H9 (cell line): ENCODE measurements around the gene GALNT10. TPM values are rescaled to one million over a fixed set of nuclear protein-coding genes. Genes with fewer than 3 reads are reported as not detected.
A peak's percentile ranks its signal among the peaks of the same experiment; 100 is the strongest.

Experiments
- DNase-seq: peaks from one replicate; pipeline ENCODE4 v3.0.0-alpha.2; 2017
- H2AFZ ChIP-seq: one replicate; pipeline ENCODE4 v1.6.1; 2013; ENCODE audit warnings: mild to moderate bottlenecking, low read length, control low read depth, moderate library complexity
- H2AK5ac ChIP-seq: 2 replicates; pipeline ENCODE4 v1.6.1; 2013; ENCODE audit warnings: low read length, control low read depth, mixed read lengths; ENCODE audit not compliant: insufficient read length
- H2BK120ac ChIP-seq: one replicate; pipeline ENCODE4 v1.6.1; 2013; ENCODE audit warnings: low read depth, mild to moderate bottlenecking, low read length, control low read depth, inconsistent platforms; ENCODE audit not compliant: poor library complexity, severe bottlenecking
- H2BK12ac ChIP-seq: 2 replicates; pipeline ENCODE4 v1.6.1; 2013; ENCODE audit warnings: low read length, control low read depth, mixed read lengths, low read depth; ENCODE audit not compliant: insufficient read length
- H2BK15ac ChIP-seq: 2 replicates; pipeline ENCODE4 v1.6.1; 2013; ENCODE audit warnings: low read depth, low read length, control low read depth
- H2BK20ac ChIP-seq: one replicate; pipeline ENCODE4 v1.6.1; 2013; ENCODE audit warnings: low read depth, mild to moderate bottlenecking, low read length, control low read depth, inconsistent platforms; ENCODE audit not compliant: poor library complexity, severe bottlenecking
- H2BK5ac ChIP-seq: 2 replicates; pipeline ENCODE4 v1.6.1; 2013; ENCODE audit warnings: low read length, control low read depth, mixed read lengths; ENCODE audit not compliant: insufficient read length
- H3K14ac ChIP-seq: 2 replicates; pipeline ENCODE4 v1.6.1; 2013; ENCODE audit warnings: low read length, control low read depth; ENCODE audit not compliant: insufficient read depth
- H3K18ac ChIP-seq: 2 replicates; pipeline ENCODE4 v1.6.1; 2013; ENCODE audit warnings: low read depth, mild to moderate bottlenecking, mixed read lengths, low read length, control low read depth; ENCODE audit not compliant: insufficient read length
- H3K23ac ChIP-seq: 2 replicates; pipeline ENCODE4 v1.6.1; 2013; ENCODE audit warnings: low read length, control low read depth, mixed read lengths, low read depth; ENCODE audit not compliant: insufficient read length
- H3K23me2 ChIP-seq: 2 replicates; pipeline ENCODE4 v1.6.1; 2013; ENCODE audit warnings: low read depth, mild to moderate bottlenecking, mixed read lengths, low read length, control low read depth; ENCODE audit not compliant: insufficient read length, poor library complexity, severe bottlenecking
- H3K27ac ChIP-seq: 2 replicates; pipeline ENCODE4 v1.5.1; 2013; ENCODE audit warnings: low read length, control low read depth, mixed read lengths, low read depth; ENCODE audit not compliant: insufficient read length
- H3K27me3 ChIP-seq: 2 replicates; pipeline ENCODE4 v1.6.1; 2013; ENCODE audit warnings: low read length, control low read depth, inconsistent platforms; ENCODE audit not compliant: insufficient read depth
- H3K4ac ChIP-seq: 2 replicates; pipeline ENCODE4 v1.6.1; 2013; ENCODE audit warnings: low read depth, mild to moderate bottlenecking, control low read depth, inconsistent platforms, low read length, moderate library complexity
- H3K4me1 ChIP-seq: 2 replicates; pipeline ENCODE4 v1.6.1; 2013; ENCODE audit warnings: low read length, control low read depth, inconsistent platforms; ENCODE audit not compliant: insufficient read depth
- H3K4me2 ChIP-seq: 2 replicates; pipeline ENCODE4 v1.6.1; 2013; ENCODE audit warnings: low read length, control low read depth, mixed read lengths; ENCODE audit not compliant: insufficient read length, insufficient read depth
- H3K56ac ChIP-seq: 2 replicates; pipeline ENCODE4 v1.6.1; 2013; ENCODE audit warnings: low read depth, mild to moderate bottlenecking, mixed read lengths, low read length, control low read depth; ENCODE audit not compliant: insufficient read length
- H3K79me1 ChIP-seq: 2 replicates; pipeline ENCODE4 v1.6.1; 2013; ENCODE audit warnings: low read depth, mild to moderate bottlenecking, moderate library complexity, low read length, control low read depth, inconsistent platforms; ENCODE audit not compliant: insufficient read depth, poor library complexity, severe bottlenecking
- H3K79me2 ChIP-seq: 2 replicates; pipeline ENCODE4 v1.6.1; 2013; ENCODE audit warnings: low read length, control low read depth, inconsistent platforms; ENCODE audit not compliant: insufficient read depth
- H3K9ac ChIP-seq: 2 replicates; pipeline ENCODE4 v1.6.1; 2013; ENCODE audit warnings: low read length, control low read depth, mixed read lengths; ENCODE audit not compliant: insufficient read length; ENCODE audit errors: extremely low read depth
- H3K9me3 ChIP-seq: one replicate; pipeline ENCODE4 v1.6.1; 2013; ENCODE audit warnings: low read depth, low read length, inconsistent platforms; ENCODE audit not compliant: control insufficient read depth
- H3T11ph ChIP-seq: one replicate; pipeline ENCODE4 v1.6.1; 2013; ENCODE audit warnings: mild to moderate bottlenecking, low read length, control low read depth, inconsistent platforms
- H4K20me1 ChIP-seq: one replicate; pipeline ENCODE4 v1.6.1; 2013; ENCODE audit not compliant: control insufficient read depth, insufficient read length, insufficient read depth
- H4K5ac ChIP-seq: 2 replicates; pipeline ENCODE4 v1.6.1; 2013; ENCODE audit warnings: low read depth, mild to moderate bottlenecking, mixed read lengths, low read length, control low read depth; ENCODE audit not compliant: insufficient read length
- H4K8ac ChIP-seq: replicated peaks from 2 replicates; pipeline ENCODE4 v1.6.1; 2013; ENCODE audit warnings: low read length, control low read depth, mixed read lengths, low read depth; ENCODE audit not compliant: insufficient read length
- H4K91ac ChIP-seq: 2 replicates; pipeline ENCODE4 v1.6.1; 2013; ENCODE audit warnings: low read depth, mild to moderate bottlenecking, moderate library complexity, mixed read lengths, low read length, control low read depth; ENCODE audit not compliant: insufficient read length
- H3K27ac Mint-ChIP-seq, 3 experiments: 2 replicates in 2 of 3; 3 replicates in 1 of 3; pipeline ENCODE4 v1.8.0; 2020 to 2021; ENCODE audit warnings: mixed read lengths in 3 of 3, mild to moderate bottlenecking in 1 of 3, moderate library complexity in 1 of 3
- H3K27me3 Mint-ChIP-seq: 2 replicates; pipeline ENCODE4 v1.8.0; 2021; ENCODE audit warnings: low read depth, mild to moderate bottlenecking, moderate library complexity, mixed read lengths
- H3K36me3 Mint-ChIP-seq, 3 experiments: 2 replicates in 2 of 3; 3 replicates in 1 of 3; pipeline ENCODE4 v1.8.0; 2020 to 2021; ENCODE audit warnings: low read depth in 3 of 3, mixed read lengths in 3 of 3; ENCODE audit not compliant: insufficient read depth in 1 of 3
- H3K4me1 Mint-ChIP-seq, 2 experiments: 2 replicates each; pipeline ENCODE4 v1.8.0; 2020; ENCODE audit warnings: mixed read lengths in 2 of 2
- H3K4me3 Mint-ChIP-seq, 2 experiments: 2 replicates in 1 of 2; 3 replicates in 1 of 2; pipeline ENCODE4 v1.8.0; 2020 to 2021; ENCODE audit warnings: mild to moderate bottlenecking in 2 of 2, mixed read lengths in 2 of 2, moderate library complexity in 1 of 2
- H3K9me3 Mint-ChIP-seq, 2 experiments: 2 replicates in 1 of 2; 3 replicates in 1 of 2; pipeline ENCODE4 v1.8.0; 2020; ENCODE audit warnings: mild to moderate bottlenecking in 2 of 2, mixed read lengths in 2 of 2, moderate library complexity in 1 of 2
- WGBS: extraction: QIAGEN DNeasy Blood & Tissue Kit; methylation state at CpG from one replicate; pipeline ENCODE4 v1.1.7; 2013; ENCODE audit warnings: missing lambda C conversion rate, low lambda C conversion rate, mixed read lengths; ENCODE audit not compliant: insufficient read length; ENCODE audit errors: extremely low coverage; 5-methylcytosine and 5-hydroxymethylcytosine counted together
- total RNA-seq: library from RNA; stranded (reverse); gene quantifications from 2 replicates; pipeline ENCODE4 v1.2.1, GENCODE V29; 2021
- TF ChIP-seq, protein P1 (sequence below): fragments of 200-600 bp; sonication (generic); conservative IDR thresholded peaks from 3 replicates; pipeline ENCODE4 v1.8.0; 2021; ENCODE audit warnings: antibody characterized with exemption, mild to moderate bottlenecking

Gene GALNT10
- total RNA-seq, 1 experiment from 2014 or later = 15.4 TPM

- H3K4me2 ChIP-seq = no peak overlapping the region
- no peak overlapping the region for H2AK5ac ChIP-seq
- no peaks in the 10 kb centered on the region for H3K79me2 ChIP-seq
- no peaks in the 10 kb centered on the region for H3K23me2 ChIP-seq
- H3K14ac ChIP-seq = no peak overlapping the region
- H3K9me3 ChIP-seq = no peaks in the 10 kb centered on the region
- no CpG with 5 or more reads among the region's 3 CpGs for WGBS
- H4K5ac ChIP-seq = no peak overlapping the region
- no peak overlapping the region for H2AFZ ChIP-seq
- no peak for DNase-seq
- Mint-ChIP-seq H3K27ac (peak overlapping the region in 1 of 3 experiments; percentile 17; a peak in 1 of 7 replicates), H3K9me3 (no peaks in the 10 kb centered on the region), H3K27me3 (no peaks in the 10 kb centered on the region), H3K36me3 (peaks cover 0 to under 1% (median under 1%) of the 10 kb centered on the region in 3 experiments; a peak in 3 of 7 replicates), H3K4me1 (peaks cover 2 to 14% of the 10 kb centered on the region in 2 experiments), H3K4me3 (no peak overlapping the region)
- H3K9ac ChIP-seq = no peak overlapping the region
- H3T11ph ChIP-seq = no peak overlapping the region
- no peaks in the 10 kb centered on the region for H3K27me3 ChIP-seq
- H2BK12ac ChIP-seq = no peak overlapping the region
- H3K4ac ChIP-seq = no peak overlapping the region
- H3K18ac ChIP-seq = no peak overlapping the region
- no peak overlapping the region for H3K23ac ChIP-seq
- no peak overlapping the region for H2BK20ac ChIP-seq
- H3K4me1 ChIP-seq = peaks cover 1% of the 10 kb centered on the region; the same call in 1 of the 2 replicates
- no peak overlapping the region for H2BK15ac ChIP-seq
- no peak overlapping the region for H3K56ac ChIP-seq
- H4K20me1 ChIP-seq = no peaks in the 10 kb centered on the region
- no peak overlapping the region for H4K91ac ChIP-seq
- no peak overlapping the region for H3K27ac ChIP-seq
- H4K8ac ChIP-seq = no peak overlapping the region
- no peak overlapping the region for H2BK120ac ChIP-seq
- no peak overlapping the region for H2BK5ac ChIP-seq
- no peaks in the 10 kb centered on the region for H3K79me1 ChIP-seq
- TF ChIP-seq, protein P1, sequence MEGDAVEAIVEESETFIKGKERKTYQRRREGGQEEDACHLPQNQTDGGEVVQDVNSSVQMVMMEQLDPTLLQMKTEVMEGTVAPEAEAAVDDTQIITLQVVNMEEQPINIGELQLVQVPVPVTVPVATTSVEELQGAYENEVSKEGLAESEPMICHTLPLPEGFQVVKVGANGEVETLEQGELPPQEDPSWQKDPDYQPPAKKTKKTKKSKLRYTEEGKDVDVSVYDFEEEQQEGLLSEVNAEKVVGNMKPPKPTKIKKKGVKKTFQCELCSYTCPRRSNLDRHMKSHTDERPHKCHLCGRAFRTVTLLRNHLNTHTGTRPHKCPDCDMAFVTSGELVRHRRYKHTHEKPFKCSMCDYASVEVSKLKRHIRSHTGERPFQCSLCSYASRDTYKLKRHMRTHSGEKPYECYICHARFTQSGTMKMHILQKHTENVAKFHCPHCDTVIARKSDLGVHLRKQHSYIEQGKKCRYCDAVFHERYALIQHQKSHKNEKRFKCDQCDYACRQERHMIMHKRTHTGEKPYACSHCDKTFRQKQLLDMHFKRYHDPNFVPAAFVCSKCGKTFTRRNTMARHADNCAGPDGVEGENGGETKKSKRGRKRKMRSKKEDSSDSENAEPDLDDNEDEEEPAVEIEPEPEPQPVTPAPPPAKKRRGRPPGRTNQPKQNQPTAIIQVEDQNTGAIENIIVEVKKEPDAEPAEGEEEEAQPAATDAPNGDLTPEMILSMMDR = no peak
Measured at GRCh38 chr5:154375329-154376008, 184.9 kb downstream of the GALNT10 start.
